ENCODE data around the gene TUBB6.

TUBB6 gene

GRCh38 chr18:12291690-12292089, 16.4 kb upstream of the TUBB6 start:
- DNase-seq, result no peak

DNA sequence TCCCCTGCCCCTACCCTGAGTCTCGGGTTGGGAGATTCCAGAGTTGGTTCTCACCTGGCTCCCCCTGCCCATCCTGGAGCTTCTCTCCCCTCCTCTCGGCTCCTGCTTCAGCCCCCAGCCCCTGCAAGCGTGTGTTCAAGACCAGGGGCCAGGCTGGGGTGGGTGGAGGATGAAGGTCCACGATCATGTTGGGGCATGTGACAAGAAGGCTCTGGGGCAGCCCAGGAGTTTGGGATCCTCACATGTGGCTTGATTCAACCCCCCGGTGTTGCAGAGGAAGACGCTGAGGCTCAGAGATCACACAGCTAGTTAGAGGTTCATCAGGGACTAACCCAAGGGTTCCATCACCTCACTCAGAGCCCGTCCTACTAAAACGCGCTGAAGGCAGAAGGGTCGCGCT, 14.2 kb upstream of the TUBB6 start:
- no peak for DNase-seq

DNA sequence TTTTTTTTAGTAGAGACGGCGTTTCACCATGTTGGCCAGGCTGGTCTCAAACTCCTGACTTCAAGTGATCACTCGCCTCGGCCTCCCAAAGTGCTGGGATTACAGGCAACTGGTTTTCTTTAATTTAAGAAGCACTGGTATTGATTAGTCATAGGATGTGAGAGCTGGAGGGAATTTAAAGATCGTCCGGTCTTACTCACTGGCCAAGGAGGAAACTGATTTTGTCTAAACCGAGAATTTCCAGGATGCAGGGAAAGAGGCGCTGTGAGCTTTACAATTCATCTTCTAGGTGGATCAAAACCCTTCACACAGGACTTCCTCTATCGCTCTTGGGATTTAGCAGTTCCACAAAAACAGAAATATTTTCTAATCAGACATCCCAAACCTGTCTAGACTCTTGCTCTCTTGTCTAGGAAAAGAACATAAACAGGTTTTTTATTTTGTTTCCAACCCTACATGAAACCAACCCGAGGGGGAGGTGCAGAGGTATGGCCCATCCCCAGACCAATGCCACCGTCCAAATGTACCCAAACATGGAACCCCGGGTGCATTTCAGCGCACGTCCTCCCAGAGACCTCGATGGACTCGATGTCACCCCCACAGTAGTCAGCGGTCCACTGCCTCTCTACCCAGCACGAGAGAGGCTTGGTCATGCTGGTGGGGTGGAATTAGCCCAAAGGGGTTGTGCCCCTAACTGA, 12.5 kb upstream of the TUBB6 start:
- DNase-seq, result no peak

DNA sequence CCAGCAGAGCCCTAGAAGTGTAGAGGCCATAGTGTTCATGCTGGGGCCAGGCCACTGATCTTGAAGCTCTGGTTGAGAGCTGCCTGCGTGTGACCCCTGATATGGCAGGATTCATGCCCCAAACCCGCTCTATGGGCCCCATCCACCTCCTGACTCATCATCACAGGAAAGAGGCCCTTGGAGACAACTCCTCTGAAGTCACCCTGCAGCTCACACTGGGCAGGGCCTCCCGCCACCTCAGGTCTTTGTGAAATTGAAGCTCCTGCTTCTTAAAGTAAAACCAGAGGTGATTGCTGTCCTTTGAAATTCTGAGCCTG, 12.0 kb upstream of the TUBB6 start:
- no peak for DNase-seq

- no peak for DNase-seq
Observed at GRCh38 chr18:12296457-12296856, 11.6 kb upstream of the TUBB6 start.

- DNase-seq, result no peak
Observed at GRCh38 chr18:12299862-12300261, 8.2 kb upstream of the TUBB6 start.

- no peak for DNase-seq
Observed at GRCh38 chr18:12301263-12302005, 6.6 kb upstream of the TUBB6 start.

DNA sequence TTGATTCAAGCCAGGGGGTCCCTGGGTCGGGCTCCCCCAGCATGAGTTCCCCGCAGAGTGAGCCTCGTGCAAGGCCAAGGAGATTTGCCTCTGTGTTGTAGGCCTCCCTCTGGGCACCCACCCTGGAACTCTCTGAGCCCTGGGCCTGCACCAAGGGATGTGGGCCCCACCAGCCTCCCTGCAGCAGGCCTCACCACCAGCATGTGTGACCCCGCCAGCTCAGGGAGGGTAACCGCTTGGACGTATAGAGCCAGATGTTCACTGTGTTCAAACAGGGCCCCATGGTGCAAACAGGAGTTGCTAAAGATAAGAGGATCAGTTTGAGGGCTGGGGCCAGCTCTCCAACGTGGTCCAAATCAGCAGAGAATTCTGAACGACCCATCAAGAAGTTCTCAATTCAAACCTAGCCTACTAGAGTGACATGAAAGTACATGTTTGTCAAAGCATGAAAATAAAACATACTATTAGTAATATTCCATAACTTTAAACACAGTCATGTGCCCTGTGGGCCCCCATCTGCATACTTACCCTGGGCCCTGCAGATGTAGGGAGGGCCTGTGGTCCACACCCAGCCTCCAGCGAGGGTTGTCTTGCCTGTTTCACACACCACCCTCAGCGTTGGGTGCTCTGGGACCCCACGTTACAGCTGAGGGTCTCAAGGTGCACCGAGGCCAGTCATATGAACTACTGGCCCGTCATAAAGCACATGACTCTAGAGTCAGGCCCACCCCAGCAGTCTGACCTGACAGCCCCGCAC, 5.5 kb upstream of the TUBB6 start:
- DNase-seq, result no peak

DNA sequence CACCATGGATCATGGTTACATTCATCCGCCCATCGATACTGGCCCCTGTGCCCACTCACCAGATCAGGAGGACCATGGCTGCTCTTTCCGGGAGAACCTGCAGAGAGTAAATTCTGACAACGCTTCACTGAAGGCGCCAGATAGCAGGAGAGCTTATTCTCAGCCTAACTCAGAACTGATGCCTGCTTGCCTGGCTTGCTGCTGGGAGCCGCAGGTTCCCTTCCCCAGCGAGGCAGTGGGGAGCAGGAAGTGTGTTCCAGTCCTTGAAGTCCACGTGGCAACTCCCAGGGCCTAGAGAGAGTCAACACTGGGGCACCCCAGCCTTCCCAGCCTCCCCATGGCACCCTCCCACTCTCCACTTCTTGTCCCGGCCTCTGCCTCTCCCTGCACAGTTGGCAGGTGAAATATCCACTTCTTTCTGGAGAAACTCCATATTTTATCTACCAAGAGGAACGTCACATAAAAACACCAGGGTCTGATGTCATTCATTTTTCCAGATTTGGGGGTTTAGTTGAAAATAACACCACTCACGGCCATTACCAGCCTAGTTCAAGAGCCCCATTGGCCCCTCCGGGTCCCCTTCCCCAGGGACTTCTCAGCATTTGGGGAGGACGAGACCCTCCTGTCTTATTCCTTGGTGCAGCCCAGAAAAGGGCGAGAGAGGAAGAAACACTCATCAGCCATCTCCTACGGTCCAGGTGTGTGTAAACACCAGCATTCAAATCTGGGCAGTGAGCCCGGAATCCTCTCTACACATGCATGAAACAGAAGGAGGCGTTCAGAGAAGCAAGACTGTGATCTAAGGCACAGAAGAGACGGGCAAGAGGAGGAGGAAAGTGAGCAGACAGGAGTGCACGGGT, 3.5 kb upstream of the TUBB6 start:
- DNase-seq, result peak in 1 of 2 donors; percentile 8

- no peak for DNase-seq
Observed at GRCh38 chr18:12305211-12305610, 2.8 kb upstream of the TUBB6 start.

GRCh38 chr18:12305930-12306629, 2.0 kb upstream of the TUBB6 start:
- no peak for DNase-seq

GRCh38 chr18:12306752-12307700, 1.0 kb upstream of the TUBB6 start:
- DNase-seq, result no peak

DNA sequence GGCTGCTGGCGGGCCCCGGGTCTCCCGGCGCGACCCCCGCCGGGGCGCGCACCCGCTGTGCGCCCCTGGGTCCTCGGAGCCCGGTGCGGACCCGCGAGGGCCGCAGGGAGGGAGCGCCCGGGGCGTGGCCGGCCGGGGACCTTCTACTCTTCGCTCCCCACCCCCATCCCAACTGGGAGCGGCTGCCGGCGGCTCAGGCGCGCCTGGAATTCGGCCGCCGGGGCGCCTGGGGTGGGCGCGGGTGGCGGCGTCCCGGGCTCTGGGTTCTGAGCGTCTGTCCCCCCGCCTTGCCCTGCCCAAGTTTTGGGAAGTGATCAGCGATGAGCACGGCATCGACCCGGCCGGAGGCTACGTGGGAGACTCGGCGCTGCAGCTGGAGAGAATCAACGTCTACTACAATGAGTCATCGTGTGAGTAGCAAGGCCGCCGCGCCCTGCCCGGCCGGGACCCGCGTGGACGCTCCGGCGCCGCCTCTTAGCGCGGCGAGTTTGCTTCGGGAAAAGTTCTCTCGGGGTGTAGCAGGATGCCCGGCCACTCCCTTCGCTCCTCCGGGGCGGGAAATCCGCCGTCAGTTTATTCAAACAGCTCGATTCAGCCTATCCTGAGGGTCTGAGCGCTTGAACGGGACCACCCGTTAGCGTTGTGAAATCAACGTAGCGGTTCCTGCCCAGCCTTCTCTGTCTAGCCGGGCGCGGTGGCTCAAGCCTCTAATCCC, 502 bp downstream of the TUBB6 start:
- DNase-seq, result no peak

- DNase-seq, result no peak
Observed at GRCh38 chr18:12309683-12310198, 1.7 kb downstream of the TUBB6 start.

DNA sequence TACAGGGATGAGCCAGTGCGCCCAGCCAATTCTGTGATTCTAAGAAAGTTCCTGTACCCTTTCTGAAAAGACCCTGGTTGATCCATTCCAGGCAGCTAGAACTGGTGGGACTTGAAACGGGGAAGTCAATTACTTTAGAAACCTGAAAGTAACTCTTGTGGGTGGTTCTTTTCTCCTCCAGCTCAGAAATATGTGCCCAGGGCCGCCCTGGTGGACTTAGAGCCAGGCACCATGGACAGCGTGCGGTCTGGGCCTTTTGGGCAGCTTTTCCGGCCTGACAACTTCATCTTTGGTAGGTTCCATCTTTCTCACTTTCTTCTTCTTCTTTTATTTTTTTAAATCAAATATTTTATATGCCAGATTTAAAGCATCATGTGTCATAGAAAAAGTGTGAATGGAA, 2.7 kb downstream of the TUBB6 start:
- no peak for DNase-seq

- no peak for DNase-seq
Observed at GRCh38 chr18:12312976-12313375, 4.9 kb downstream of the TUBB6 start.

DNA sequence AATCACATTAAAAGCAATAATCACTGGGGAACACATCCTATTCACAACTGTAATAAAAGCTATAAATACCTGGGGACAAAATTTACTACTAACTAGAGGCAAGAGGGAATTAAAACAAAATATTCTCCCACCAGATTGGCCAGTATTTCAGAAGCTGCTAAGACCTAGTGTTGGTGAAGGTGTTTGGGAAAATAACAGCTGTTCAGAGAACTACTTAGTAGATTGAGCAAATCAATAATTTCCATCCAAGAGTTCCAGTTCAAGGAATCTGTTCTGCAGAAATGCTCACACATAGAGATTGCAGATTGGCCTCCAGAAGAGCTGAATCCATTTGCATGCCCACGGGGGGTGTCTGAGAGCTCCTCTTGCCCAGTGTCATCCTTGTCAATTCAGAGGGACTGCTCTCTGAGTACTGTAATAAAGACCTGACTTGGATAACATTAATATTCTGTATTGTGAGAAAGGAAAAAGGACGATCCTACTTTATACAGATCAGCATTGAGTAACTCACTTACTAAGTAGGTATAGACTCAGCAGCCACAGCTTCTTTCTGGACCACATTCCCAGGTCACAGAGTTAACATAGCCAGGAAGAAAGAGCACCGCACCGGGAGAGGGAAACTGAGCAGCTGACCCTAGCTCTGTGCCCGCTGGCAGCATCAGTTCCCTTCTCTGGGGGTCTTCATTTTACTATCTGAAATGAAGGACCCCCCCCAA, 5.6 kb downstream of the TUBB6 start:
- DNase-seq, result no peak

DNA sequence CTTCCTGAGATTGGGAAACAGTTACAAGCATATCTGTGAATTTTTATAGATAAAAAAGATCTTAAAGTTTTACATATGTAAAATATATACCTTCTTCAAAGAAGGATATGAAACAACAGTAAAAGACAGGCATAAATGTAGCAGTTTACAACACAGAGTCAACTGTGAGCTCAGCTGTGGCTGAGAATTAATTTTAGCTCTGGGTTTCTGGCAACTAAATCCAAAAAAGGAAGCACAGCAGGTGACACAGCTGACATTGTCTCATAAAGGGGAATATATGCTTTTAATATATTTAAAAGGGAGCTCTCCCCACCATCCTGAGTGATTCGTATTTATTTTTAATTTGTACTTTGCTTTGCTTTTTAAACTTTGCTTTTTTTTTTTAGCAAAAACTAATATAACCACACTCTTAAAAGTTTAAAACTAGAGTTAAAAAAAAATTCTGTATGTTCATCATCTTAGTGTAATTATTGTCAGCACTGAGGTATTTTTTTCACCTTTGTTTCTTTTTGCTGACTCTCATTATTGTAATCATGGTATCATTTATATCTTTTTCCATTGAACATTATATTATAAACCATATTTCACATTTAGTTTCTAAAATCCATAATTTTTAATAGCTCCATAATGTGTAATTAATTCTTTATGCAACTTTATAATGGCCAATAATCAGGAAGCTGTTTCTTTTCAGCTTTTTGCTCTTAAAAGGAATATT, 6.7 kb downstream of the TUBB6 start:
- DNase-seq, result no peak

DNA sequence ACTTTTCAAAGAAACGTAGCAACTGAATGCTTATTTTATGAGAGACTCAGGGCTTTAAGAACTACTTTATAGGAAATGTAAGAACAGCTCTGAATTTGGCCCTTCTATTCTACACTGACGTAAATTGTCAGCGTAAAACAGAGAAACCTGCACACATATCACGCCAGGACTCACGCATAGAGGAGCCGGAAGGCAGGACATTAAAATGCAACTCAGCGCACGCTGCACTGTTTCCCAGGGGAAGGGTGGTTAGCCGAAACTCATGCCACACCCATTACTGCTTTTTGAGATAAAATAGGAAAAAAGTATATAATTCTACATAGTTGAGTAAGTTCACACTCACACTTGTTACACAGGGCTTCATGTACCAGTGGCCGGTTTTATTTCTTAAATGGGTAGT, 7.4 kb downstream of the TUBB6 start:
- DNase-seq, result no peak

Data from hippocampal formation (tissue), 2 donors.